ENCODE measurements around the gene CEP250.
A peak's percentile ranks its signal among the peaks of the same experiment; 100 is the strongest.

CEP250 gene

GRCh38 chr20:35503841-35504561 lies 48.6 kb downstream of the CEP250 start:
- Histone ChIP-seq H3K23ac (ENCODE audit: low read length in 2 of 2) (no peak overlapping the region), H3K14ac (ENCODE audit: low read length in 2 of 2) (no peak overlapping the region), H3K27ac (ENCODE audit: low read length, poor library complexity, severe bottlenecking) (no peak overlapping the region), H3K36me3 (ENCODE audit: control insufficient read depth in 1 of 2, insufficient read depth in 2 of 2, low read depth in 1 of 2, low read length in 2 of 2) (peaks cover 72 to 98% of the 10 kb centered on the region in 2 experiments), H3K4me3 (ENCODE audit: insufficient read depth in 1 of 2, low read depth in 1 of 2, low read length in 2 of 2) (no peak overlapping the region), H3K9ac (ENCODE audit: low read length) (no peak overlapping the region), H3K4me1 (ENCODE audit: control insufficient read depth, insufficient read depth, low read depth, low read length) (peaks cover 5% of the 10 kb centered on the region), H2BK120ac (ENCODE audit: low read depth, low read length) (no peak overlapping the region), H4K91ac (ENCODE audit: low read length) (no peak overlapping the region), H2AK5ac (ENCODE audit: low read length, severe bottlenecking) (no peak overlapping the region), H4K8ac (ENCODE audit: low read length) (no peak overlapping the region), H2BK12ac (ENCODE audit: low read length in 2 of 2) (no peak overlapping the region), H2BK15ac (ENCODE audit: low read depth, poor library complexity, severe bottlenecking) (no peak overlapping the region), H2BK5ac (ENCODE audit: low read depth, low read length, poor library complexity, severe bottlenecking) (no peak overlapping the region), H3K18ac (ENCODE audit: low read depth in 1 of 2, low read length in 2 of 2) (no peak overlapping the region), H3K4ac (ENCODE audit: low read depth in 1 of 2, low read length in 2 of 2) (no peak overlapping the region), H2AFZ (ENCODE audit: low read depth, low read length) (no peak overlapping the region), H3K9me3 (ENCODE audit: control insufficient read depth, low read length) (no peaks in the 10 kb centered on the region), H3K4me2 (ENCODE audit: low read length, poor library complexity, severe bottlenecking) (no peak overlapping the region), H3K27me3 (ENCODE audit: control insufficient read depth in 1 of 2, insufficient read depth in 1 of 2, low read length in 2 of 2) (no peaks in the 10 kb centered on the region), H3K79me1 (replicated peaks; ENCODE audit: low read length, poor library complexity, severe bottlenecking) (peaks cover 50% of the 10 kb centered on the region)
- 97% methylated on average over 16 of the region's 16 CpGs for WGBS
- no peak for DNase-seq

- Histone ChIP-seq H2BK5ac (ENCODE audit: low read depth, low read length, poor library complexity, severe bottlenecking) (no peak overlapping the region), H3K14ac (ENCODE audit: low read length in 2 of 2) (no peak overlapping the region), H3K79me1 (replicated peaks; ENCODE audit: low read length, poor library complexity, severe bottlenecking) (peaks cover 45% of the 10 kb centered on the region), H3K36me3 (ENCODE audit: control insufficient read depth in 1 of 2, insufficient read depth in 2 of 2, low read depth in 1 of 2, low read length in 2 of 2) (peaks cover 75 to 98% of the 10 kb centered on the region in 2 experiments), H2BK12ac (ENCODE audit: low read length in 2 of 2) (no peak overlapping the region), H3K23ac (ENCODE audit: low read length in 2 of 2) (no peak overlapping the region), H3K4ac (ENCODE audit: low read depth in 1 of 2, low read length in 2 of 2) (no peak overlapping the region), H3K27me3 (ENCODE audit: control insufficient read depth in 1 of 2, insufficient read depth in 1 of 2, low read length in 2 of 2) (no peaks in the 10 kb centered on the region), H2AK5ac (ENCODE audit: low read length, severe bottlenecking) (no peak overlapping the region), H2BK120ac (ENCODE audit: low read depth, low read length) (no peak overlapping the region), H4K91ac (ENCODE audit: low read length) (no peak overlapping the region), H3K27ac (ENCODE audit: low read length, poor library complexity, severe bottlenecking) (no peak overlapping the region), H3K4me1 (ENCODE audit: control insufficient read depth, insufficient read depth, low read depth, low read length) (peaks cover 5% of the 10 kb centered on the region), H3K4me2 (ENCODE audit: low read length, poor library complexity, severe bottlenecking) (no peak overlapping the region), H3K9me3 (ENCODE audit: control insufficient read depth, low read length) (no peaks in the 10 kb centered on the region), H3K4me3 (ENCODE audit: insufficient read depth in 1 of 2, low read depth in 1 of 2, low read length in 2 of 2) (no peak overlapping the region), H2BK15ac (ENCODE audit: low read depth, poor library complexity, severe bottlenecking) (no peak overlapping the region), H3K9ac (ENCODE audit: low read length) (no peak overlapping the region), H4K8ac (ENCODE audit: low read length) (no peak overlapping the region), H3K18ac (ENCODE audit: low read depth in 1 of 2, low read length in 2 of 2) (no peak overlapping the region), H2AFZ (ENCODE audit: low read depth, low read length) (no peak overlapping the region)
- WGBS, result over 99% methylated on average over 5 of the region's 5 CpGs
- no peak for DNase-seq
These were observed 49.4 kb downstream of the CEP250 start for GRCh38 chr20:35504751-35505150.

- no peak overlapping the region for H3K9ac ChIP-seq (ENCODE audit: low read length)
- H3K9me3 ChIP-seq (ENCODE audit: control insufficient read depth, low read length), result no peaks in the 10 kb centered on the region
- H3K27ac ChIP-seq (ENCODE audit: low read length, poor library complexity, severe bottlenecking), result no peak overlapping the region
- no peak overlapping the region for H2AFZ ChIP-seq (ENCODE audit: low read depth, low read length)
- H3K14ac ChIP-seq (ENCODE audit: low read length in 2 of 2), result no peak overlapping the region
- peaks cover 42% of the 10 kb centered on the region for H3K79me1 ChIP-seq (replicated peaks; ENCODE audit: low read length, poor library complexity, severe bottlenecking)
- no peak overlapping the region for H3K4ac ChIP-seq (ENCODE audit: low read depth in 1 of 2, low read length in 2 of 2)
- DNase-seq, result no peak
- H2BK12ac ChIP-seq (ENCODE audit: low read length in 2 of 2), result no peak overlapping the region
- H3K23ac ChIP-seq (ENCODE audit: low read length in 2 of 2), result no peak overlapping the region
- no peak overlapping the region for H3K18ac ChIP-seq (ENCODE audit: low read depth in 1 of 2, low read length in 2 of 2)
- H4K8ac ChIP-seq (ENCODE audit: low read length), result no peak overlapping the region
- H3K36me3 ChIP-seq (ENCODE audit: control insufficient read depth in 1 of 2, insufficient read depth in 2 of 2, low read depth in 1 of 2, low read length in 2 of 2), result peaks cover 75 to 98% of the 10 kb centered on the region in 2 experiments
- no peak overlapping the region for H3K4me3 ChIP-seq (ENCODE audit: insufficient read depth in 1 of 2, low read depth in 1 of 2, low read length in 2 of 2)
- no peak overlapping the region for H2BK120ac ChIP-seq (ENCODE audit: low read depth, low read length)
- peaks cover 8% of the 10 kb centered on the region for H3K4me1 ChIP-seq (ENCODE audit: control insufficient read depth, insufficient read depth, low read depth, low read length)
- H4K91ac ChIP-seq (ENCODE audit: low read length), result no peak overlapping the region
- no peak overlapping the region for H3K4me2 ChIP-seq (ENCODE audit: low read length, poor library complexity, severe bottlenecking)
- H2AK5ac ChIP-seq (ENCODE audit: low read length, severe bottlenecking), result no peak overlapping the region
- H3K27me3 ChIP-seq (ENCODE audit: control insufficient read depth in 1 of 2, insufficient read depth in 1 of 2, low read length in 2 of 2), result no peaks in the 10 kb centered on the region
- H2BK5ac ChIP-seq (ENCODE audit: low read depth, low read length, poor library complexity, severe bottlenecking), result no peak overlapping the region
- H2BK15ac ChIP-seq (ENCODE audit: low read depth, poor library complexity, severe bottlenecking), result no peak overlapping the region
- WGBS, result 76% methylated on average over 3 of the region's 3 CpGs
These were observed 50.8 kb downstream of the CEP250 start for GRCh38 chr20:35506179-35506578.

- H3K4me1 ChIP-seq (ENCODE audit: control insufficient read depth, insufficient read depth, low read depth, low read length), result peaks cover 13% of the 10 kb centered on the region
- WGBS, result 79% methylated on average over 5 of the region's 6 CpGs
- H3K36me3 ChIP-seq (ENCODE audit: control insufficient read depth in 1 of 2, insufficient read depth in 2 of 2, low read depth in 1 of 2, low read length in 2 of 2), result peaks cover 77 to 98% of the 10 kb centered on the region in 2 experiments
- H2BK5ac ChIP-seq (ENCODE audit: low read depth, low read length, poor library complexity, severe bottlenecking), result no peak overlapping the region
- no peak overlapping the region for H2AK5ac ChIP-seq (ENCODE audit: low read length, severe bottlenecking)
- H3K4ac ChIP-seq (ENCODE audit: low read depth in 1 of 2, low read length in 2 of 2), result no peak overlapping the region
- H3K27me3 ChIP-seq (ENCODE audit: control insufficient read depth in 1 of 2, insufficient read depth in 1 of 2, low read length in 2 of 2), result no peaks in the 10 kb centered on the region
- no peak overlapping the region for H3K27ac ChIP-seq (ENCODE audit: low read length, poor library complexity, severe bottlenecking)
- H4K91ac ChIP-seq (ENCODE audit: low read length), result no peak overlapping the region
- no peaks in the 10 kb centered on the region for H3K9me3 ChIP-seq (ENCODE audit: control insufficient read depth, low read length)
- H2BK12ac ChIP-seq (ENCODE audit: low read length in 2 of 2), result no peak overlapping the region
- no peak overlapping the region for H2BK15ac ChIP-seq (ENCODE audit: low read depth, poor library complexity, severe bottlenecking)
- H3K23ac ChIP-seq (ENCODE audit: low read length in 2 of 2), result no peak overlapping the region
- peaks cover 41% of the 10 kb centered on the region for H3K79me1 ChIP-seq (replicated peaks; ENCODE audit: low read length, poor library complexity, severe bottlenecking)
- no peak overlapping the region for H4K8ac ChIP-seq (ENCODE audit: low read length)
- DNase-seq, result peak; percentile 38
- H3K9ac ChIP-seq (ENCODE audit: low read length), result no peak overlapping the region
- H3K4me2 ChIP-seq (ENCODE audit: low read length, poor library complexity, severe bottlenecking), result no peak overlapping the region
- no peak overlapping the region for H3K14ac ChIP-seq (ENCODE audit: low read length in 2 of 2)
- H3K4me3 ChIP-seq (ENCODE audit: insufficient read depth in 1 of 2, low read depth in 1 of 2, low read length in 2 of 2), result no peak overlapping the region
- no peak overlapping the region for H3K18ac ChIP-seq (ENCODE audit: low read depth in 1 of 2, low read length in 2 of 2)
- no peak overlapping the region for H2AFZ ChIP-seq (ENCODE audit: low read depth, low read length)
- no peak overlapping the region for H2BK120ac ChIP-seq (ENCODE audit: low read depth, low read length)
These were observed 51.7 kb downstream of the CEP250 start for GRCh38 chr20:35506872-35507638.

Data from mesenchymal stem cell (in vitro differentiated cells and primary cell).